Measurements from ENCODE around the gene ARFGEF3.
"Not testable (repeated sequence)": the region's sequence is repeated elsewhere in the genome, so short reads cannot be mapped to it uniquely, and the experiment has no call there.

Gene ARFGEF3

DNA sequence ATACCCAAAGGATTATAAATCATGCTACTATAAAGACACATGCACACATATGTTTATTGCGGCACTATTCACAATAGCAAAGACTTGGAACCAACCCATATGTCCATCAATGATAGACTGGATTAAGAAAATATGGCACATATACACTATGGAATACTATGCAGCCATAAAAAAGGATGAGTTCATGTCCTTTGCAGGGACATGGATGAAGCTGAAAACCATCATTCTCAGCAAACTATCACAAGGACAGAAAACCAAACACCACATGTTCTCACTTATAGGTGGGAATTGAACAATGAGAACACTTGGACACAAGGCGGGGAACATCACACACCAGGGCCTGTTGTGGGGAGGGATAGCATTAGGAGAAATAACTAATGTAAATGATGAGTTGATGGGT, 50.8 kb downstream of the ARFGEF3 start:
- not testable (repeated sequence) for DNase-seq

DNA sequence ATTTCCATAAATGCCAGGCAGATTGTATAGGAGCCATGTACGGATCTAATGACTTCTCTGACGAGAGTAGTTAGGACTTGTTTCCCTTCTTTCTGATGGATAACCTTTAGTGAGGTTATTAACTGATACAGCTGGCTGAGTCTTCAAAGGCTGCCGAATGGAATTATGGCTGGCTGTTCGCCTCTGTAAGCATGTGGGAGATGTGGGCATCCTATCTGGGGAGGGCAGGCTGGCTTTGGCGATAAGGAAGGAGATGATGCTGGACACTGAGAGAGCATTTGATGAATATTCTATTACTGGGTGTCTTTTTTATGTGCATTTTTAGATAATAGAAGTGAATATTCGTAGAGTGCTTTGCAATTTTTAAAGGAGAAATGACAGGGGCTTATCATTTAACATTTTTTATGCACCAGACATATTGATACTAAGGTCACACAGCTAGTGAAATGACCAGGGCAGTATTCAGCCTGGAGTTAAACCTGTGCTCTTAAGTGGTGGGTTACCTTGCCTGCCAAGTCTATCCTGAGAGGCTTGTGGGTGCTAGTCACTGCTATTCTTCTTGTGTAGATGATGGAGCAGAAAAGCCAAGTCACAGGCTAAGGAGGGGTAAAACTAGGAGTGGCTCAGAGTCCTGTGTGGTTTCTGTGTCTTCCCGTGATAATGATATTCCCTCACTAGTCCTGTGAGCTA, 53.5 kb downstream of the ARFGEF3 start:
- DNase-seq, result no peak

DNA sequence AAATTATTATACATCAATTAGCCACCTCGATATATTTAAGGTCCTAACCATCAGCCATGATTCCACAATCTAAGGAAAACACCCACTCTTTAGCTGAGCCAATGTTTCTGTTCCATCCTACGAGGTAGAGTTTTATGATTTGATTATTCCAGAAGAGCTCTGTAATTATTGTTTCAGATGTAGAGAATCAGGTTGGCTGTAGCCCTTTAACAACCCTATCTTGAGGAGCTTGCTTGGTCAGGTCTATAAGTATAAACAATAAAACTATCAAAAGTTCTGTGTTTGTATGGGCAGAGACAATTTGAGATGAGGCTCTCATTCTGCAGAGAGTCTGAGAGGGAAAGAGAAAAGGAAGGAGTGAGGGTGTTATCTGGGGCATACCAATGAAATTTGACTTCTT, 56.7 kb downstream of the ARFGEF3 start, which contains the start of gene PBOV1:
PBOV1 (minus strand) TSS at position 43 of the 400 bp plus-strand sequence. CDS start 96 bp downstream, outside the sequence.
- no peak for DNase-seq

DNA sequence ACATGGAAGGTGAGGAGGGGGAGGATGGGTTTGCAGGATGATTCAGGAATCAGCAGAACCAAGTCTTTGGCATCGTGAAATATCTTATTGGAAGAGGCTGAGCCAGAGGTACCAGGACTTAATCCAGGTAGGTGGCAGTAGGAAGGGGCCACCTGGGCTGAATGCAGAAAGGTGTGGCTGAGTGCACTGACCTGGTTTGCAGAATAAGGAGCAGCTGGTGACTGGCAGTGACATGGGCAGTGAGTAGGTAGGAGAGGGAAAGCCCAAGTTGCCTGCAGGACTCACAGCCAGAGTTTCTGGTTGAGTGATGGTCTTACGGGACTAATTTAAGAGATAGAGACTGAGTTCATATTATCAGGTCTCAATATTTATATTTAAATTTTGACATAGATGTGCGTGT, 57.7 kb downstream of the ARFGEF3 start:
- no peak for DNase-seq

DNA sequence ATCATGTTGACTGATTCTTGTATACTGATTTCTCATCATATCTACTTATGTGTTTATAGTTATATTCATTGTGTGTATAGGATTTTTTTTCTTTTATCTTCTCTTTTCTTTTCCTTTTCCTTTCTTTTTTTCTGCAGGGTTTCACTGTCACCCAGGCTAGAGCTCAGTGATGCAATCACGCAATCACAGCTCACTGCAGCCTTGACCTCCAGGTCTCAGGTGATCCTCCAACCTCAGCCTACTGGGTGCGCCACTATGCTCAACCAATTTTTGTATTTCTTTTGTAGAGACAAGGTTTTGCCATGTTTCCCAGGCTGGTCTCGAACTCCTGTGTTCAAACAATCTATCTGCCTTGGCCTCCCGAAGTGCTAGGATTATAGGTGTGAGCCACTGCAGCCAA, 58.2 kb downstream of the ARFGEF3 start:
- DNase-seq, result no peak

DNA sequence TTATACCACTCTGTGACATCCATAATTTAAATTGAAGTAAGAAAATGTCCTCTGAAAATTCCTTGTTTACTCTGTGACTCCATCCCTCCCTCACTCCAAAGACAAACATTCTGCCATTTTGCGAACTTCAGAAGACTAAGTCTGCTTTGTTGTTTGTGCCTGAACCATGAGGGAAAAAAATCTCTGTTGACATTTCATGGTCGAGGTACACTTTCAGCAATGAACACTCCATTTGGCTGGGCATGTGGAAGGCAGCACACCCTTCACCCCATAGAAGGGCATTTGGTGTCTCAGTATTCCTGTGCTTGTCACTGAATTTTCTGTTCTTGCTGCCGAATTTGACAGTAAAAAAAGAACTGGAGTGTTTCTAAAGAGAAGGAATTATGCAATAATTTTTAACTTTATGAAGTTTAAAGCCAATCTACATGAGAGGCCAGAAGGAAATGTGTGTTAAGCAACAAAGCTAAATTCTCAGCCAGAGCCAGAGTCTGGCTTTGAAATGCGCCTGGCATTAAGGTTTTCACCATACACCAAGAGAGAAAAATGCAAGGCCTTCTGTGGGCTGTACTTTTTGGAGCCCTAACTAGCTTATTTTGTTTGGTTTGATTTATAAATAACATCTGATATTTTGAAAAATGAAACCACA, 61.3 kb downstream of the ARFGEF3 start:
- DNase-seq, result no peak

DNA sequence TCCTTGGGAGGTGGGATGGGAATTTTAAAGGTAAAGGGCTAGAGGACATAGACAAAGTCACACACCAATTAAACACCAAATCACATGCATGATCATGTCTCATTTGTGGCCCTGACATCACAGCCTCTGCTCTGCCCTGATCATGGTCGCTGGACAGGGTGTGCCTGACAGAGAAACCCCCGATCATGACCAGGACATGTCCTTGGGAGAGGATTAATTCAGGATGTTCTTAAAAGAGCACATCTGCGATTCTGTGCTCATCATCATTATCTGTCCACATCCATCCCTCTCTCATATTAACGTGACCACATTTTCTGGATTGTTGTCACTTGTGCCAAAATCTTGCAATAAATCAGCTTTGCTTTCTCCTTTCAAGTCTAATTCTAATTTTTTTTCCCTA, 64.2 kb downstream of the ARFGEF3 start:
- DNase-seq, result no peak

DNA sequence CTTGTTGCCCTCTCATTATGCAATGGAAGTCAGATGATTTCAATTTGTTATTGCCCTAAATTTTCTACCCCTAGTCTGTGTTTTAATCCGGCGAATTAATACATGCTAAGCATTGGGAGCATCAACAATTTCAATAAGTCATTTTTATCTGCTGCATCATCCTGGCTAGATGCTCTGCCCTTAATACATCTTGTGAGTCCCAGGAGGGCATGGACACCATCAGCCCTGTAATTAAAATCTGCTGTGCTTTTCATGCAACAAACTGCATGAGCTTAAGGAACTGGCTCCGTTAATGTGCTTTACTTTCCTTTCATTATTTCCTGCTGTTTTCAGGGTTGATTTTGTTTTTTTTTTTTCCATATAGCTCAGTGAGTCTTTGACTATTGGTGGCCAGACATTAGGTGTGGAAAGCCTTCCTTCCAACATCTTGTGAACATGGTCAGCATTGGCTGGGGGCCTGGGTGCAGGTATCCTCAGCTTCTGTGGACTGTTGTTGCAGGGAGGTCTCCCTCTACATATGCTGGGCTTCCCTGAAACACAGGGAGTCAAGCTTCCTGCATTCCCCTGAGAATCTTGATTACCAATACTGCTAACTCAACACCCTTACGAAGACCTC, 65.1 kb downstream of the ARFGEF3 start:
- DNase-seq, result no peak

DNA sequence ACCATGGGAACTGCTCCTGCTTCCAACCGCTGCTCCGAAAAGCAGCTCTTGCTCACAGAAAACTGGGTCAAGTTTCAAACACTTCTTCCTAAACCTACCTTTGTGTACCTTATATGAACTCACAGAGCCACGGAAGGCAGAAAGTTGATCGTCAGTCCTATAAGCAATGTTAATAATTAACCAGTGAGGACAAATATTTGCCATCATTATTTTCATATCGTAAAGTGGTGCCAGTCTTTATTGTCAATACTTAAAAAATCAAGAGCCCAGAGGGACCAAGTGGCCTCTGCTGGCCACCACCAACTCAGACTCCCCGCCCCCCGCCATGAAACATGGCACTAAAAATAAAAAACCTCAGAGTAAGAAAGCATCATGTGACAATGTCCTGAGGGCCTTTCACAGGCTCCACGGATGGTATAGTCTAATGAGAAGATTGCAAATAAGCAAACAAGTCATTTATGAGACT, 65.6 kb downstream of the ARFGEF3 start:
- no peak for DNase-seq

DNA sequence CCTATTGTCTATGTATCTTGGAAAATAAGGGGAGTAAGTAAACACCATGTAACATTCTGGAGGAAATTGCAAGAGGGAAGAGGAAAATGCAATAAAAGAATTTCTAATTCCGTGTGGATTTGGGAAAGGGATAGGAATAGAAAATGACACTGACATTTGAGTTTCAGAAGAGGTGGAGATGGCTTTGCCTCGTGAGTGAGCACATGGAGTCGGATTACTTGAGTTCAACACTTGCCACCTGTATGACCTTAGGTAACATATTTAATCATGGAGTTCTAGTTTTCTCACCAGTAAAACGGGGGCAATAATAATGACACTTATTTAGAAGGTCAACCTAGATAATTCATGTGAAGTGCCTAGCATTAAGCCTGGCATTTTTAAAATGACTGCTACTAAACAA, 67.3 kb downstream of the ARFGEF3 start:
- DNase-seq, result no peak

DNA sequence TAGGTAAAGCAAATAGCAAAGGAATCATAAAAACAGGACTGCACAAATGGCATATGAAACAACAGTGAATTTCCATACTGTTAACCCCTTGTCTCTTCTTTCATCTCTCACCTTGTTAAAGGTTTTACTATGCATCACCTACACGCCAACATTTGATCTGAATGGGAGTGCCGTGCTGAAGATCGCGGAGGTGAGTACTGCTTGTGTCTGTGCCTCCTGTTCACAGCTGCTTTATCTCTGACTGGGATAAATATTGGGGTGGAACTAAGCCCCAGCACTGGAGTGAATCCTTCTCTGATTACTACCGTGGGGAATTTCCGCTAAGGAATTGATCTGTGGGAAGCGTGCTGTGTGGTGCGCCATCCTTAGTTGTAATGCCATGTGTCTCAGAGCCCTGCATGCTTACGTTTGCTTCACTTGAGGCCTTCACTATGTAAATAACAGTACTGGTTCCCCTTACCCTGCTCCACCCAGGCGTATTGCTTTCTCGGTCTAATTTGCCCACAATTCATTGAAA, 68.0 kb downstream of the ARFGEF3 start:
- DNase-seq, result no peak

DNA sequence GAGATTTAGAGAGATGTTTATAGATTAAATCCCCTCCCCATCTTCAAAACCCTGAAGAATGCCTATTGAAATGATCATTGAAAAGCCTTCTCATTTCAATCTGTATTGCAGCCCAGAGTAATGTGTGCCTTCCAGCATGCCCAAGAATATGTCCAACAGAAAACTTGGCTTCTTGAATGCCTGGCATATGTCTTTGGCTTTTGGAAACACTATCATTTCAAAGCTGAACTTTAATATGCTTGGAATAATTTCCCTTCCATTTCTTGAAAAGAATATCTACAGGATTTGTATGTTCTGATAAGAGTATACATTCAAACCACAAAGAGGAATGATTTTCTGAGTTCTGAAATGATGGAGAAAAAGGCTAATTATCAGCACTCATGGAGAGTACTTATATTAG, 68.5 kb downstream of the ARFGEF3 start:
- peak in 1 of 2 experiments; percentile 6 for DNase-seq

DNA sequence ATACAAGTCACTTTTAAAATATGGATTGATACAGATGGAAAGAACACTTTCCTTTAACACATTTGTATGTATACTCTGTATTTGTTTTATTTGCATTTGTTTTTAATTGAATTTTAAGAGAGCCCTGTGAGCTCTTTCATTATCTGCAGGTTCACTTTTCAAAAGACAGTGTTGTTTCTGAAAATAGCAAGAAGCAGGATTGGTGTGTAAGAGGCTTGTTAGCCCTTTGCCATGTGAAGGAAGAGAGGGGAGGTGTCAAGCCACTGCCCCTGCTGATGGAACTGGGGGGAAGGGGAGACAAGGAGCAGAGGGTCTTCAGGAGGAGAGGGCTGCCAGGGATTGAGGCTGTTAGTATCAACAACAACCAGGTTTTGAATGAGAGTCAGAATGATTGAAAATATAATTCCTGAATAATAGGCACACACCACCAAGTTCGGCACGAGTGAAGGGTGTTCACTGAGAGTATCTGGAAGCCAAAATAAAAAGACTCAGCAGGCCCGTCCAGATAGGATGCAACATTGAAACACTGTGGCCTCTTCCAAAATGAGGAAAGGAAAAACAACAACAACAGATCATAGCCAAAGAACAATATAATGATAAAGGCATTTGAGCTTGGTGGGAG, 69.1 kb downstream of the ARFGEF3 start:
- DNase-seq, result no peak

DNA sequence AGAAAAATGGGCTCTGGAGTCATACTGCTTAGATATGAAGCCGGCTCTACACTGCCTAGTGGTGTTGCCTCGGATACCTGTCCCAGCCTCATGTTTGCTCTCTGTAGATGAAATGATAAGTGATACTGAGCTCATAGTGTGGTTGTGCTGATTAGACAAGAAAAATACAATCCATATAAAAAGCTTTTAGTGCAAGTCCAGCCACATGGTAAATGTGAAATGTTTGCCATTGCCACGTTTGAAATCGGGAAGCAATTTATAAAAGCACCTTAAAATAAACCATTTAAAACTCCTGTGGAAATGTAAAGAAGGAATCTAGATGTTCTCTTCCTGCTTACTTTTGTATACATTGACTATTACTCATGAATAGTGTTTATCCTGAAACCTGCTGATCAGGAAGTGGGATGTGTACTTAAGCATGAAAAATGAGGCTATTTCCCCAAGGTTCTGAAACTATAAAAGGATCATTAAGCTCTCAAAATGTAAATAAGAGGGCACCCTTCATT, 69.7 kb downstream of the ARFGEF3 start:
- no peak for DNase-seq

DNA sequence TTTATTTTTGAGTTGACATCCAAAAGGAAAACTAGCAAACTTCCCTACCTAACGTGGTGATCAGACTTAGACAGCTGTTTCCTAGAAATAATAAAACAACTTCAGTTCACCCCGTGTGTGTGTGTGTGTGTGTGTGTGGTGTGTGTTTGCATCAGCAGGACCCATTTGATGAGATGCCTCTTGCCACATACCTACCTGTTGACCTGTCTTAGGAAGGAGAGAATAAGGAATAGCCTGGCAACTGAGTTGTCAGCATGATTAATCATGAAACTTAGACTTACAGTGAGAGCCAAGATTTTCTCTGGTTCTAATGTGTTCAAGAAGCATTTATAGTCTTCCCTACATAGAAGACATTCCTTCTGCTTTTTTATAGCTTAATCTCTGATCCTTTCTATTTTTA, 72.6 kb downstream of the ARFGEF3 start:
- no peak for DNase-seq

DNA sequence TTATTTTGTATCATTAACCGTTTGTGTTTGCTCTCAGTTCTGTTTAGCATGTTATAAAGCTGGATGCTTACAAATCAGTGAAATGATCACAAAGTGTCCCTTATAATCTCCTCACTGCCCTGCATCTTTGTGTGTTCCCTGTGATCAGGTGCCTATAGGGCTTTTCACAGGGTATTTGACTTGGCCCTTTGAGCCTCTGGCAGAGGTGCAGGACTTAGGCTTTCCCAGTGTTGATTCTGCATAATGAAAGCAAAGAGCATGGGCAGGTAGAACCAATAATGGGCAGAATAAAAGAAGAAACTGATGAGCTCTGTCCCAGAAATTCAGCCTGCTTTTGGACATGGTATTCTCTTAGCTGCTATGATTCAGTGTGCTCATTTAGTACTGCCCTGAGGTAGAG, 73.5 kb downstream of the ARFGEF3 start:
- DNase-seq, result no peak

DNA sequence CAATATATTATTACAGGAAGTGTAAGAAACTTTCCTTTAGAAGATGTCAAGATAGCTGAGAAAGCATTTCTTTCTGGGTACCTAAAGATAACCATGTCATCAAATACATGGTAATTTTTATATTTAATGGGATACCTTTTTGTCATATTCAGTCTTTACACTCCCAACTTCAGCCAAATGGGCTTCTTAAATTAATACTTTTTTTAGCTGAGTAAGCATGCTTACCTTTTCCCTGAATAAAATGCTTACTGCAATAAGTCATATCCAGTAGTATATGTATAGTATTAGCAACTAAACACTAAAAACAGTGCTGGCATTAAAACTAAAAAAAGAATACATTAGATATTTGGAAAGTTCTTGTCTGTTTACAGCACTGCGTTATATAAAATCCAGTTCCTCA, 74.0 kb downstream of the ARFGEF3 start:
- DNase-seq, result no peak

DNA sequence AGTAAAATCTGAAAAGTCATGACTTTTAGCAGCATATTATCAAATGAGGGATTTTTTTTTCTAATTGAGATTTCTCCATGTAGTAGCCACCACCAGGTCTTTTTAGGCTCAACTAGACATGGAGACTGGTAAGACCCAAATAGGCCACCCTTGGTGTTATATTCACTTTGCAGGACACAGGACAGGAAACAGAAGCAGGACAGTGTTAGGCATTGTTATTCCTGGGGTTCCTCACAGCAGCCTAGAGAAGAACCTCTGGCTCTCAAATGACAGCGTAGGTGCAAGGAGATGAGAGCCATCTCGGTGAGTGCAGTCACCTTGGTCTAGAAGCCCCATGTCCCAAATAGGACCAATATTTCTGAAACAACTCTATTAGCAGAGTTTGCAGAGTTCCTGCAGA, 75.7 kb downstream of the ARFGEF3 start:
- DNase-seq, result no peak

DNA sequence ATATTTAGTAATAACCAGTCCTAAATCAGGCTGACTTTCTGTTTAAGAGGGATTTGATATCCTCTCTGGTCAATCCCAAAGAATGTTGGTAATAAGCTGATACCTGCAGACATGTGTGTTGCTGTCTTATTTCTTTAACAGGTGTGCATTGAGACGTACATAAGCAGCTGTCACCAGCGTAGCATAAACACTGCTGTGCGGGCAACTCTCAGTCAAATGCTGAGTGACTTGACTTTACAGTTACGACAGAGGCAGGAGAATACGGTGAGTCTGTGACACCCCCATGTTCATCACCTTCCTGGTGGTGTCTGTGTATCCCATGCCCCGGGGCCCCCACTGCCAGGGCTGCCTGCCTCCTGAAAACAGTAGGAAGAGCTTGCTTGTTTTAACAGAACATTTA, 76.6 kb downstream of the ARFGEF3 start:
- no peak for DNase-seq

DNA sequence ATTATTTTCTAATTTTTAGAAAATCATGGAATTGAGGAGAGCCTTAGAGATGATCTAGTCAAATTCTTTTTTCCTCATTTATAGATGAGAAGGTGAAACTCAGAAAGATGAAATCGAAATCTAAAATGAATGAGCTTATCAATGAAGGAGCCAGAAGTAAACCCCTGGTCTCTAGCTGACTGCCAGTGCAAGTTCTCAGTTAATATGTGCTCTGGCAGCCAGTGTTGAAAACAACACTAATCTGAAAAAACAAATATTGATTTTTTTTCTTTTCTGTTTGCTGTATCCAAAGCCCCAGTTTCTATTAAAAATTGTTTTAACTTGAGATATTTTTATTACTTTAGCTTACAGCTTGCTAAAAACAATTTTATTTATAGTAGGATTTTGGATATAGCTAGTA, 78.0 kb downstream of the ARFGEF3 start:
- DNase-seq, result peak in 1 of 2 experiments; percentile 4

DNA sequence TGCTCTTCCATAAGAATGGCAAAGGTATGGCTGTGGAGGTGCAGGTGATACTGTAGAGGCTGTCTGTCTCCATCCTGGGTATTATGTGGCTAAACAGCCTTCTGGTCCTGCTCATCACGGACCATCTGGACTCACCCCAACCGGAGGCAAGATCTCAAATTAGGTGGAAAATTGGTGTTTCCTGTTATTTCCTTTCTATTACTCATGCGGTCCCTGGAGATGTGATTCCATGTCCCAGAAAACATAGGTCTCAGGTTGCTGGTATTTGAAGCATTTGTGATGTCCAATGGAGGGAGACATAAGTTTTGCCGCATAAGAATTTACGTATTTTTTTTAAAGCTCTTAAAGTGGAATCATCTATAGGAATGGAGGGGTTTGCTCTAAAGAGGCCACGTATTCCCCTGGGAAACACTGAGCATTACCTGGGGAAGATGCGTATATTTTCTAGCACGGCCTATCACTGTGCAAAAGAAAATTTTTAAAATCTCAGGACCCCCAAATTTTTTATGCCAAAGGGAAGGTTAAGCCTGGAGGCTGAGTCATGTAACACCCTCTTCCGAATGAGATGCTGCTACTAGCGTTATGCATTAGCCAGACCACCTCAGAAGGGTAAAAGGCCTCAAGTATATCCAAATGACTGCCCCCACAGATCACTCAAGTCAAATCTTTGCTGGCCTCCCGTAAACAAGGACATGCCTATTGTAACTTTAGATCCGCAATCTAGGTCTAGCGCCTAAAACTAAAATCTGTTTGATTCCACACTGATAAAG, 78.9 kb downstream of the ARFGEF3 start:
- peak in 1 of 2 experiments; percentile 70 for DNase-seq

DNA sequence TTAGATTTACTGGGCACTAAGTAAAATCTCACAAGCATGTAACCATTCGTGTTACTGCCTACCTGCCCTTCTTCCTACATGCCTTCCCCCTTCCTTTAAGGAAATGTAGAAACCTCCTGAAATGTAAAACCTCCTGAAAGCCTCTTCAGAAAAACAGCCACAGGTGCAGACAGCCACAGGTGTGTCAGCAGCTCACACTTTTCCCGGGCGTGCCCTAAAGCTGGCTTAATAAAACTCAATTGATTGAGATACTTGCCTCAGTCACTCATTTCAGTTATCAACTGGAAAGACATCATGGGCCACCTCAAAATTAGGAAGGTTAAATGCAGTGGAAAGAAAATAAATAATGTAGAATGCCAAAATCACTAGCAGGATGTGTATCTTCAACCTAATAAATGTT, 79.6 kb downstream of the ARFGEF3 start:
- no peak for DNase-seq
